H9 (cell line): ENCODE measurements around the gene CMC4. TPM values are rescaled to one million over a fixed set of nuclear protein-coding genes. Genes with fewer than 3 reads are reported as not detected.

Experiments
- DNase-seq: peaks from one replicate; pipeline ENCODE4 v3.0.0-alpha.2; 2017
- H2AFZ ChIP-seq: one replicate; pipeline ENCODE4 v1.6.1; 2013; ENCODE audit warnings: mild to moderate bottlenecking, low read length, control low read depth, moderate library complexity
- H2AK5ac ChIP-seq: 2 replicates; pipeline ENCODE4 v1.6.1; 2013; ENCODE audit warnings: low read length, control low read depth, mixed read lengths; ENCODE audit not compliant: insufficient read length
- H2BK120ac ChIP-seq: one replicate; pipeline ENCODE4 v1.6.1; 2013; ENCODE audit warnings: low read depth, mild to moderate bottlenecking, low read length, control low read depth, inconsistent platforms; ENCODE audit not compliant: poor library complexity, severe bottlenecking
- H2BK12ac ChIP-seq: 2 replicates; pipeline ENCODE4 v1.6.1; 2013; ENCODE audit warnings: low read length, control low read depth, mixed read lengths, low read depth; ENCODE audit not compliant: insufficient read length
- H2BK15ac ChIP-seq: 2 replicates; pipeline ENCODE4 v1.6.1; 2013; ENCODE audit warnings: low read depth, low read length, control low read depth
- H2BK20ac ChIP-seq: one replicate; pipeline ENCODE4 v1.6.1; 2013; ENCODE audit warnings: low read depth, mild to moderate bottlenecking, low read length, control low read depth, inconsistent platforms; ENCODE audit not compliant: poor library complexity, severe bottlenecking
- H2BK5ac ChIP-seq: 2 replicates; pipeline ENCODE4 v1.6.1; 2013; ENCODE audit warnings: low read length, control low read depth, mixed read lengths; ENCODE audit not compliant: insufficient read length
- H3K14ac ChIP-seq: 2 replicates; pipeline ENCODE4 v1.6.1; 2013; ENCODE audit warnings: low read length, control low read depth; ENCODE audit not compliant: insufficient read depth
- H3K18ac ChIP-seq: 2 replicates; pipeline ENCODE4 v1.6.1; 2013; ENCODE audit warnings: low read depth, mild to moderate bottlenecking, mixed read lengths, low read length, control low read depth; ENCODE audit not compliant: insufficient read length
- H3K23ac ChIP-seq: 2 replicates; pipeline ENCODE4 v1.6.1; 2013; ENCODE audit warnings: low read length, control low read depth, mixed read lengths, low read depth; ENCODE audit not compliant: insufficient read length
- H3K23me2 ChIP-seq: 2 replicates; pipeline ENCODE4 v1.6.1; 2013; ENCODE audit warnings: low read depth, mild to moderate bottlenecking, mixed read lengths, low read length, control low read depth; ENCODE audit not compliant: insufficient read length, poor library complexity, severe bottlenecking
- H3K27ac ChIP-seq: 2 replicates; pipeline ENCODE4 v1.5.1; 2013; ENCODE audit warnings: low read length, control low read depth, mixed read lengths, low read depth; ENCODE audit not compliant: insufficient read length
- H3K27me3 ChIP-seq: 2 replicates; pipeline ENCODE4 v1.6.1; 2013; ENCODE audit warnings: low read length, control low read depth, inconsistent platforms; ENCODE audit not compliant: insufficient read depth
- H3K4ac ChIP-seq: 2 replicates; pipeline ENCODE4 v1.6.1; 2013; ENCODE audit warnings: low read depth, mild to moderate bottlenecking, control low read depth, inconsistent platforms, low read length, moderate library complexity
- H3K4me1 ChIP-seq: 2 replicates; pipeline ENCODE4 v1.6.1; 2013; ENCODE audit warnings: low read length, control low read depth, inconsistent platforms; ENCODE audit not compliant: insufficient read depth
- H3K4me2 ChIP-seq: 2 replicates; pipeline ENCODE4 v1.6.1; 2013; ENCODE audit warnings: low read length, control low read depth, mixed read lengths; ENCODE audit not compliant: insufficient read length, insufficient read depth
- H3K56ac ChIP-seq: 2 replicates; pipeline ENCODE4 v1.6.1; 2013; ENCODE audit warnings: low read depth, mild to moderate bottlenecking, mixed read lengths, low read length, control low read depth; ENCODE audit not compliant: insufficient read length
- H3K79me1 ChIP-seq: 2 replicates; pipeline ENCODE4 v1.6.1; 2013; ENCODE audit warnings: low read depth, mild to moderate bottlenecking, moderate library complexity, low read length, control low read depth, inconsistent platforms; ENCODE audit not compliant: insufficient read depth, poor library complexity, severe bottlenecking
- H3K79me2 ChIP-seq: 2 replicates; pipeline ENCODE4 v1.6.1; 2013; ENCODE audit warnings: low read length, control low read depth, inconsistent platforms; ENCODE audit not compliant: insufficient read depth
- H3K9ac ChIP-seq: 2 replicates; pipeline ENCODE4 v1.6.1; 2013; ENCODE audit warnings: low read length, control low read depth, mixed read lengths; ENCODE audit not compliant: insufficient read length; ENCODE audit errors: extremely low read depth
- H3K9me3 ChIP-seq: one replicate; pipeline ENCODE4 v1.6.1; 2013; ENCODE audit warnings: low read depth, low read length, inconsistent platforms; ENCODE audit not compliant: control insufficient read depth
- H3T11ph ChIP-seq: one replicate; pipeline ENCODE4 v1.6.1; 2013; ENCODE audit warnings: mild to moderate bottlenecking, low read length, control low read depth, inconsistent platforms
- H4K20me1 ChIP-seq: one replicate; pipeline ENCODE4 v1.6.1; 2013; ENCODE audit not compliant: control insufficient read depth, insufficient read length, insufficient read depth
- H4K5ac ChIP-seq: 2 replicates; pipeline ENCODE4 v1.6.1; 2013; ENCODE audit warnings: low read depth, mild to moderate bottlenecking, mixed read lengths, low read length, control low read depth; ENCODE audit not compliant: insufficient read length
- H4K8ac ChIP-seq: replicated peaks from 2 replicates; pipeline ENCODE4 v1.6.1; 2013; ENCODE audit warnings: low read length, control low read depth, mixed read lengths, low read depth; ENCODE audit not compliant: insufficient read length
- H4K91ac ChIP-seq: 2 replicates; pipeline ENCODE4 v1.6.1; 2013; ENCODE audit warnings: low read depth, mild to moderate bottlenecking, moderate library complexity, mixed read lengths, low read length, control low read depth; ENCODE audit not compliant: insufficient read length
- H3K27ac Mint-ChIP-seq, 3 experiments: 2 replicates in 2 of 3; 3 replicates in 1 of 3; pipeline ENCODE4 v1.8.0; 2020 to 2021; ENCODE audit warnings: mixed read lengths in 3 of 3, mild to moderate bottlenecking in 1 of 3, moderate library complexity in 1 of 3
- H3K27me3 Mint-ChIP-seq: 2 replicates; pipeline ENCODE4 v1.8.0; 2021; ENCODE audit warnings: low read depth, mild to moderate bottlenecking, moderate library complexity, mixed read lengths
- H3K36me3 Mint-ChIP-seq, 3 experiments: 2 replicates in 2 of 3; 3 replicates in 1 of 3; pipeline ENCODE4 v1.8.0; 2020 to 2021; ENCODE audit warnings: low read depth in 3 of 3, mixed read lengths in 3 of 3; ENCODE audit not compliant: insufficient read depth in 1 of 3
- H3K4me1 Mint-ChIP-seq, 2 experiments: 2 replicates each; pipeline ENCODE4 v1.8.0; 2020; ENCODE audit warnings: mixed read lengths in 2 of 2
- H3K4me3 Mint-ChIP-seq, 2 experiments: 2 replicates in 1 of 2; 3 replicates in 1 of 2; pipeline ENCODE4 v1.8.0; 2020 to 2021; ENCODE audit warnings: mild to moderate bottlenecking in 2 of 2, mixed read lengths in 2 of 2, moderate library complexity in 1 of 2
- H3K9me3 Mint-ChIP-seq, 2 experiments: 2 replicates in 1 of 2; 3 replicates in 1 of 2; pipeline ENCODE4 v1.8.0; 2020; ENCODE audit warnings: mild to moderate bottlenecking in 2 of 2, mixed read lengths in 2 of 2, moderate library complexity in 1 of 2
- CTCF ChIP-seq: fragments of 200-600 bp; sonication (generic); conservative IDR thresholded peaks from 3 replicates; pipeline ENCODE4 v1.8.0; 2021; ENCODE audit warnings: antibody characterized with exemption, mild to moderate bottlenecking
- WGBS: extraction: QIAGEN DNeasy Blood & Tissue Kit; methylation state at CpG from one replicate; pipeline ENCODE4 v1.1.7; 2013; ENCODE audit warnings: missing lambda C conversion rate, low lambda C conversion rate, mixed read lengths; ENCODE audit not compliant: insufficient read length; ENCODE audit errors: extremely low coverage; 5-methylcytosine and 5-hydroxymethylcytosine counted together
- total RNA-seq: library from RNA; stranded (reverse); gene quantifications from 2 replicates; pipeline ENCODE4 v1.2.1, GENCODE V29; 2021

The CMC4 gene
- total RNA-seq, 1 experiment from 2014 or later: 6.2 TPM

DNA sequence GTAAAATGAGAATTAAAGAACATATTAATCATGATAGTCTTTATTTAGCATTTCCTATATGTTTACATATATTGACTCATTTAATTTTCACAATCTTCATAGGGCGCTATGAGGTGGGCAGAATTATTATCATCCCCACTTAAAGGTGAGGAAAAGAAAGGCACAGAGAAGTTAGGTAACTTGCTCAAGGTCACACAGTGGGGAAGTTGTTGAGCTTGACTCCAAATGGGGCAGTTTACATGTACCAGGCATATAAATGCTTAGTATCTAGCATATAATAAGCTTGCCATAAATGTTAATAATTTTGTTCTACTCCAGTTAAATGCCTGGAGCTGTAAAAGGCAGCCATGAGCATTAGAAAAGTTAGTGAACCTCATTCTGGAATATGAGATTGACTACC is 1.5 kb downstream of the CMC4 start:
- H3K27ac Mint-ChIP-seq: no peak overlapping the region
- no peak overlapping the region for H3K23ac ChIP-seq
- no peak overlapping the region for H2BK5ac ChIP-seq
- no peaks in the 10 kb centered on the region for H3K79me2 ChIP-seq
- no peak overlapping the region for H3K18ac ChIP-seq
- no peak for DNase-seq
- peak overlapping the region; percentile 78 to 80; a peak in 4 of 5 replicates for H3K4me3 Mint-ChIP-seq
- H3K9me3 ChIP-seq: peaks cover 49% of the 10 kb centered on the region
- no peak overlapping the region for H2BK15ac ChIP-seq
- no peaks in the 10 kb centered on the region for H3K4me1 ChIP-seq
- peak overlapping the region; percentile 88 for H3K4me2 ChIP-seq
- no peak overlapping the region for H2BK120ac ChIP-seq
- peaks cover 17 to 20% (median 19%) of the 10 kb centered on the region in 3 experiments for H3K36me3 Mint-ChIP-seq
- no peak overlapping the region for H3K9ac ChIP-seq
- H4K8ac ChIP-seq: no peak overlapping the region
- H3T11ph ChIP-seq: no peak overlapping the region
- H3K23me2 ChIP-seq: peaks cover 5% of the 10 kb centered on the region
- no peak overlapping the region for H3K4ac ChIP-seq
- peaks cover 65 to 68% of the 10 kb centered on the region in 2 experiments for H3K9me3 Mint-ChIP-seq
- H3K79me1 ChIP-seq: no peaks in the 10 kb centered on the region
- no peak overlapping the region for H4K91ac ChIP-seq
- no peaks in the 10 kb centered on the region for H4K20me1 ChIP-seq
- no peak overlapping the region for H4K5ac ChIP-seq
- no CpG with 5 or more reads among the region's 1 CpG for WGBS
- H2BK20ac ChIP-seq: no peak overlapping the region
- no peak for TF ChIP-seq CTCF
- H3K27ac ChIP-seq: no peak overlapping the region
- H2AK5ac ChIP-seq: no peak overlapping the region
- H3K56ac ChIP-seq: no peak overlapping the region
- H3K27me3 ChIP-seq: no peaks in the 10 kb centered on the region
- no peaks in the 10 kb centered on the region for H3K27me3 Mint-ChIP-seq
- no peak overlapping the region for H3K14ac ChIP-seq
- no peak overlapping the region for H2BK12ac ChIP-seq
- no peak overlapping the region for H2AFZ ChIP-seq
- H3K4me1 Mint-ChIP-seq: peaks cover 8 to 15% of the 10 kb centered on the region in 2 experiments; a peak in 2 of 4 replicates
